ENCODE measurements around the gene ARHGAP42.

DNA sequence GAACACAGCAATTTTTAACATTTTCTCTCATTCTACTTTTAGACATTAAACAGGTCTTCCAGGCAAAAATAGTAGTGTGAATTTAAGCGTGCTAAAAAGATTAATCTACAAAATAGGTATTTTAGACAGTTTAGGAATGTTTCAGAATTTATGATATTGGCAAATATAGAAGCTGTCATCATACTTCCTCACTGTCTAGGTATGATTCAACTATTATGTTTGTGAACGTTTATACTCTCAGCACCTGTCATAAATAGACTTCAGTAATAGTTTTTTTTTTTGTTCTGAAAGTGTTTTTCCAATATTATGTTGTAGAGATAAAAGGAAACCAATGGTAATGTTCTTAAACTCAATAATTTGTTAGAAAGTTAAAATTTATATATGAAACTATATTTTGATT is 103.0 kb downstream of the ARHGAP42 start:
- TF ChIP-seq, protein P1, sequence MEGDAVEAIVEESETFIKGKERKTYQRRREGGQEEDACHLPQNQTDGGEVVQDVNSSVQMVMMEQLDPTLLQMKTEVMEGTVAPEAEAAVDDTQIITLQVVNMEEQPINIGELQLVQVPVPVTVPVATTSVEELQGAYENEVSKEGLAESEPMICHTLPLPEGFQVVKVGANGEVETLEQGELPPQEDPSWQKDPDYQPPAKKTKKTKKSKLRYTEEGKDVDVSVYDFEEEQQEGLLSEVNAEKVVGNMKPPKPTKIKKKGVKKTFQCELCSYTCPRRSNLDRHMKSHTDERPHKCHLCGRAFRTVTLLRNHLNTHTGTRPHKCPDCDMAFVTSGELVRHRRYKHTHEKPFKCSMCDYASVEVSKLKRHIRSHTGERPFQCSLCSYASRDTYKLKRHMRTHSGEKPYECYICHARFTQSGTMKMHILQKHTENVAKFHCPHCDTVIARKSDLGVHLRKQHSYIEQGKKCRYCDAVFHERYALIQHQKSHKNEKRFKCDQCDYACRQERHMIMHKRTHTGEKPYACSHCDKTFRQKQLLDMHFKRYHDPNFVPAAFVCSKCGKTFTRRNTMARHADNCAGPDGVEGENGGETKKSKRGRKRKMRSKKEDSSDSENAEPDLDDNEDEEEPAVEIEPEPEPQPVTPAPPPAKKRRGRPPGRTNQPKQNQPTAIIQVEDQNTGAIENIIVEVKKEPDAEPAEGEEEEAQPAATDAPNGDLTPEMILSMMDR (IDR thresholded peaks at IDR 0.05), result no peak
- TF ChIP-seq POLR2A (IDR thresholded peaks at IDR 0.05), result no peak

Data from adrenal gland (tissue), 5 donors.